ENCODE data around the gene LAPTM4A.
A peak's percentile ranks its signal among the peaks of the same experiment; 100 is the strongest.

Gene LAPTM4A

GRCh38 chr2:20016346-20016745, 35.1 kb downstream of the LAPTM4A start:
- H3K27ac ChIP-seq: no peak overlapping the region
- H3K4me3 ChIP-seq (ENCODE audit: low read depth, low read length): no peak overlapping the region
- peaks cover 9% of the 10 kb centered on the region for H3K9me3 ChIP-seq (ENCODE audit: severe bottlenecking)
- no peaks in the 10 kb centered on the region for H3K36me3 ChIP-seq
- DNase-seq: no peak
- peak; percentile 33 for TF ChIP-seq CTCF (IDR thresholded peaks at IDR 0.05; ENCODE audit: low read depth, low read length)
- peaks cover 11% of the 10 kb centered on the region for H3K27me3 ChIP-seq (ENCODE audit: insufficient read depth, low read depth, severe bottlenecking)

- H3K36me3 ChIP-seq: no peaks in the 10 kb centered on the region
- DNase-seq: no peak
Measured at GRCh38 chr2:20015482-20016083, 35.8 kb downstream of the LAPTM4A start.

GRCh38 chr2:20013126-20013849, 38.1 kb downstream of the LAPTM4A start:
- no peaks in the 10 kb centered on the region for H3K36me3 ChIP-seq
- no peak for DNase-seq
- H3K4me3 ChIP-seq (ENCODE audit: low read depth, low read length): peak overlapping the region; percentile 57

More at GRCh38 chr2:20015482-20016083, 35.8 kb downstream of the LAPTM4A start:
- Histone ChIP-seq H3K27me3 (ENCODE audit: insufficient read depth, low read depth, severe bottlenecking) (peaks cover 11% of the 10 kb centered on the region), H3K27ac (no peak overlapping the region), H3K9me3 (ENCODE audit: severe bottlenecking) (peaks cover 3% of the 10 kb centered on the region), H3K4me3 (ENCODE audit: low read depth, low read length) (no peak overlapping the region)
- TF ChIP-seq CTCF (IDR thresholded peaks at IDR 0.05; ENCODE audit: low read depth, low read length): peak; percentile 38

GRCh38 chr2:20012282-20013125, 38.9 kb downstream of the LAPTM4A start, which contains the start of gene MATN3:
Gene MATN3 (minus strand): TSS chr2:20012668. CDS start chr2:20012631, 37 bp downstream.
- Histone ChIP-seq H3K27me3 (ENCODE audit: insufficient read depth, low read depth, severe bottlenecking) (peaks cover 11% of the 10 kb centered on the region), H3K9me3 (ENCODE audit: severe bottlenecking) (peaks cover 2% of the 10 kb centered on the region), H3K4me3 (ENCODE audit: low read depth, low read length) (peak within 1 kb of the TSS; percentile 57), H3K36me3 (no peaks in the 10 kb centered on the region), H3K27ac (no peak within 1 kb of the TSS)
- peak; percentile 33 for DNase-seq
- no peak for TF ChIP-seq CTCF (IDR thresholded peaks at IDR 0.05; ENCODE audit: low read depth, low read length)

More at GRCh38 chr2:20013126-20013849, 38.1 kb downstream of the LAPTM4A start:
- H3K27me3 ChIP-seq (ENCODE audit: insufficient read depth, low read depth, severe bottlenecking): peaks cover 11% of the 10 kb centered on the region
- no peak overlapping the region for H3K27ac ChIP-seq
- no peak for TF ChIP-seq CTCF (IDR thresholded peaks at IDR 0.05; ENCODE audit: low read depth, low read length)
- H3K9me3 ChIP-seq (ENCODE audit: severe bottlenecking): peaks cover 2% of the 10 kb centered on the region

- H3K27me3 ChIP-seq (ENCODE audit: insufficient read depth, low read depth, severe bottlenecking): peaks cover 11% of the 10 kb centered on the region
- no peak for TF ChIP-seq CTCF (IDR thresholded peaks at IDR 0.05; ENCODE audit: low read depth, low read length)
- H3K4me3 ChIP-seq (ENCODE audit: low read depth, low read length): peak overlapping the region; percentile 57
- H3K27ac ChIP-seq: no peak overlapping the region
- peaks cover 2% of the 10 kb centered on the region for H3K9me3 ChIP-seq (ENCODE audit: severe bottlenecking)
- DNase-seq: no peak
- no peaks in the 10 kb centered on the region for H3K36me3 ChIP-seq
Measured at GRCh38 chr2:20012032-20012281, 39.5 kb downstream of the LAPTM4A start.
